ENCODE measurements around the gene YPEL5. TPM values are rescaled to one million over a fixed set of nuclear protein-coding genes. Genes with fewer than 3 reads are reported as not detected.

Gene YPEL5
- polyA plus RNA-seq, 1 of the 3 experiments (the other 2 are of a cell fraction): 60.5 TPM

- Histone ChIP-seq H3K27ac (ENCODE audit: low read depth in 2 of 2, low read length in 1 of 2) (no peak overlapping the region), H3K36me3 (replicated peaks in 1 of 2; ENCODE audit: control insufficient read depth in 1 of 2, insufficient read depth in 2 of 2, low read length in 1 of 2) (no peaks in the 10 kb centered on the region), H3K4me3 (ENCODE audit: low read depth in 2 of 2, low read length in 1 of 2) (no peak overlapping the region), H2AFZ (ENCODE audit: low read depth) (no peak overlapping the region), H3F3A (replicated peaks; ENCODE audit: insufficient read depth) (no peaks in the 10 kb centered on the region), H3K9me3 (no peaks in the 10 kb centered on the region), H3K9me2 (no peaks in the 10 kb centered on the region), H3K4me1 (ENCODE audit: control insufficient read depth in 1 of 2, insufficient read depth in 2 of 2, low read depth in 1 of 2, low read length in 1 of 2) (peaks cover 0 to 6% of the 10 kb centered on the region in 2 experiments; a peak in 1 of 4 replicates), H3K79me2 (ENCODE audit: insufficient read depth) (no peaks in the 10 kb centered on the region), H3K27me3 (ENCODE audit: insufficient read depth) (no peaks in the 10 kb centered on the region; the same call in 1 of the 2 replicates), H4K20me1 (ENCODE audit: insufficient read depth) (no peaks in the 10 kb centered on the region), H3K9ac (no peak overlapping the region), H3K4me2 (no peak overlapping the region)
- no peak for DNase-seq
- WGBS (ENCODE audit: low lambda C conversion rate): 42% methylated on average over 4 of the region's 4 CpGs
- CTCF ChIA-PET: interaction anchor here (0.7 to 4.0 kb wide), 7 partner anchors 14 to 517 kb away, joined by 3 to 21 read pairs (median 4); no protein-coding TSS in a partner anchor
- POLR2A ChIA-PET: no interaction called here
- TF ChIP-seq NRF1 (IDR thresholded peaks at IDR 0.05; ENCODE audit: low read depth, low read length): no peak
- TF ChIP-seq FOSL2 (IDR thresholded peaks at IDR 0.05; ENCODE audit: borderline replicate concordance, low read depth): no peak
- no peak for TF ChIP-seq EP300 (IDR thresholded peaks at IDR 0.05; ENCODE audit: borderline replicate concordance in 1 of 2, low read depth in 1 of 2, low read length in 1 of 2)
- TF ChIP-seq TEAD4 (IDR thresholded peaks at IDR 0.05; ENCODE audit: borderline replicate concordance, insufficient read depth): no peak
- no peak for TF ChIP-seq PBX3 (IDR thresholded peaks at IDR 0.05)
- TF ChIP-seq POLR2AphosphoS5 (IDR thresholded peaks at IDR 0.05; ENCODE audit: low read depth, low read length): no peak
- no peak for TF ChIP-seq CHD2 (IDR thresholded peaks at IDR 0.05; ENCODE audit: low read length, partially characterized antibody)
- no peak for TF ChIP-seq ELF1 (IDR thresholded peaks at IDR 0.05)
These were observed 48.2 kb downstream of the YPEL5 start for GRCh38 chr2:30195016-30195415.

DNA sequence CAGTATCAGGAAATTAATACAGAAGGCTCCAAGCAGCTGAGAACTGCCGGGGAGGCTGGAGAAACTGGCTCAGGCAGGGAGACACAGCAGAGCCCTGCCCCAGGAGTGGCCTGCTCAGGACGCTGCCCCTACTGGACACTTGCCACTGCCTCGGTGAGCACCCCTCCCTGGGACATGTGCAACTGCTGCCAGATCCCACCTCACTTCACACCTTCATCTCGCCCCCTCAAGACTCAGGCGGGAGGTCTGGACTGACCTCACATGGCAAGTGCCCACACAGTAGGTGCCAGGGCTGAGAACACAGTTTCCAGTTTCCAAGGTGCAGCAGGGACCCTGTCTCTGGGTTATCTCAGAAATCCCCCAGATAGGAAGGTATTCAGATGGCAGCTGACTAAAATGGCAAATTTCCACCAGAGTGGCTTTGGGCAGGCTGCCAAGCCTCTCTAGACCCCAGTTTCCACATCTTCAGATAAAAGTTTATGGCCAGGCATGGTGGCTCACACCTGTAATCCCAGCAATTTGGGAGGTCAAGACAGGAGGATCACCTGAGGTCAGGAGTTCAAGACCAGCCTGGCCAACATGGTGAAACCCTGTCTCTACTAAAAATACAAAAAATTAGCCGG is 50.9 kb downstream of the YPEL5 start:
- 49% methylated on average over 6 of the region's 6 CpGs for WGBS (ENCODE audit: low lambda C conversion rate)
- Histone ChIP-seq H4K20me1 (ENCODE audit: insufficient read depth) (no peaks in the 10 kb centered on the region), H3K79me2 (ENCODE audit: insufficient read depth) (no peaks in the 10 kb centered on the region)
- TF ChIP-seq TEAD4 (IDR thresholded peaks at IDR 0.05; ENCODE audit: borderline replicate concordance, insufficient read depth) (no peak), GABPA (IDR thresholded peaks at IDR 0.05; ENCODE audit: low read depth) (no peak), FOXM1 (IDR thresholded peaks at IDR 0.05; ENCODE audit: low read depth) (no peak), RXRA (IDR thresholded peaks at IDR 0.05; ENCODE audit: borderline replicate concordance, low read depth) (no peak), MAX (IDR thresholded peaks at IDR 0.05; ENCODE audit: low read depth) (no peak), RCOR1 (IDR thresholded peaks at IDR 0.05; ENCODE audit: low read length) (no peak), JUND (IDR thresholded peaks at IDR 0.05) (no peak), FOXJ3 (CRISPR knock-in tag; IDR thresholded peaks at IDR 0.05) (no peak), RFX5 (IDR thresholded peaks at IDR 0.05; ENCODE audit: low read length) (no peak), TAF1 (IDR thresholded peaks at IDR 0.05; ENCODE audit: borderline replicate concordance, low read depth, low read length) (no peak), ZBTB33 (IDR thresholded peaks at IDR 0.05; ENCODE audit: borderline replicate concordance, low read depth) (no peak), TCF12 (IDR thresholded peaks at IDR 0.05) (no peak), NRF1 (IDR thresholded peaks at IDR 0.05; ENCODE audit: low read depth, low read length) (no peak), NFIC (IDR thresholded peaks at IDR 0.05; ENCODE audit: borderline replicate concordance) (no peak), FOSL2 (IDR thresholded peaks at IDR 0.05; ENCODE audit: borderline replicate concordance, low read depth) (no peak), PBX3 (IDR thresholded peaks at IDR 0.05) (no peak), EP300 (IDR thresholded peaks at IDR 0.05; ENCODE audit: borderline replicate concordance in 1 of 2, low read depth in 1 of 2, low read length in 1 of 2) (no peak)
- TF ChIP-seq, protein P1, sequence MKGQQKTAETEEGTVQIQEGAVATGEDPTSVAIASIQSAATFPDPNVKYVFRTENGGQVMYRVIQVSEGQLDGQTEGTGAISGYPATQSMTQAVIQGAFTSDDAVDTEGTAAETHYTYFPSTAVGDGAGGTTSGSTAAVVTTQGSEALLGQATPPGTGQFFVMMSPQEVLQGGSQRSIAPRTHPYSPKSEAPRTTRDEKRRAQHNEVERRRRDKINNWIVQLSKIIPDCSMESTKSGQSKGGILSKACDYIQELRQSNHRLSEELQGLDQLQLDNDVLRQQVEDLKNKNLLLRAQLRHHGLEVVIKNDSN (IDR thresholded peaks at IDR 0.05; ENCODE audit: borderline replicate concordance, low read depth): no peak
- TF ChIP-seq, protein P2, sequence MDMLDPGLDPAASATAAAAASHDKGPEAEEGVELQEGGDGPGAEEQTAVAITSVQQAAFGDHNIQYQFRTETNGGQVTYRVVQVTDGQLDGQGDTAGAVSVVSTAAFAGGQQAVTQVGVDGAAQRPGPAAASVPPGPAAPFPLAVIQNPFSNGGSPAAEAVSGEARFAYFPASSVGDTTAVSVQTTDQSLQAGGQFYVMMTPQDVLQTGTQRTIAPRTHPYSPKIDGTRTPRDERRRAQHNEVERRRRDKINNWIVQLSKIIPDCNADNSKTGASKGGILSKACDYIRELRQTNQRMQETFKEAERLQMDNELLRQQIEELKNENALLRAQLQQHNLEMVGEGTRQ (IDR thresholded peaks at IDR 0.05; ENCODE audit: borderline replicate concordance, low read depth, low read length): no peak

More for the DNA sequence above, 50.9 kb downstream of the YPEL5 start:
- Histone ChIP-seq H3K9ac (no peak overlapping the region), H3K27ac (ENCODE audit: low read depth in 2 of 2, low read length in 1 of 2) (no peak overlapping the region), H3K4me3 (ENCODE audit: low read depth in 2 of 2, low read length in 1 of 2) (no peak overlapping the region), H3K36me3 (replicated peaks in 1 of 2; ENCODE audit: control insufficient read depth in 1 of 2, insufficient read depth in 2 of 2, low read length in 1 of 2) (no peaks in the 10 kb centered on the region), H3K9me2 (no peaks in the 10 kb centered on the region), H3K9me3 (no peaks in the 10 kb centered on the region), H3K27me3 (ENCODE audit: insufficient read depth) (no peaks in the 10 kb centered on the region), H2AFZ (ENCODE audit: low read depth) (no peak overlapping the region), H3F3A (replicated peaks; ENCODE audit: insufficient read depth) (no peaks in the 10 kb centered on the region), H3K4me2 (no peak overlapping the region), H3K4me1 (ENCODE audit: control insufficient read depth in 1 of 2, insufficient read depth in 2 of 2, low read depth in 1 of 2, low read length in 1 of 2) (peaks cover 0 to 6% of the 10 kb centered on the region in 2 experiments; a peak in 1 of 4 replicates)
- peak; percentile 35 for DNase-seq
- POLR2A ChIA-PET: no interaction called here
- CTCF ChIA-PET: interaction anchor here (0.6 to 1.9 kb wide), 8 partner anchors 10 to 525 kb away, joined by 3 to 10 read pairs (median 4); no protein-coding TSS in a partner anchor

All from SK-N-SH (cell line).